ENCODE results near the gene GNA14. TPM values are rescaled to one million over a fixed set of nuclear protein-coding genes. Genes with fewer than 3 reads are reported as not detected.

GNA14 gene
- total RNA-seq, 2 experiments from 2014 or later: not detected

DNA sequence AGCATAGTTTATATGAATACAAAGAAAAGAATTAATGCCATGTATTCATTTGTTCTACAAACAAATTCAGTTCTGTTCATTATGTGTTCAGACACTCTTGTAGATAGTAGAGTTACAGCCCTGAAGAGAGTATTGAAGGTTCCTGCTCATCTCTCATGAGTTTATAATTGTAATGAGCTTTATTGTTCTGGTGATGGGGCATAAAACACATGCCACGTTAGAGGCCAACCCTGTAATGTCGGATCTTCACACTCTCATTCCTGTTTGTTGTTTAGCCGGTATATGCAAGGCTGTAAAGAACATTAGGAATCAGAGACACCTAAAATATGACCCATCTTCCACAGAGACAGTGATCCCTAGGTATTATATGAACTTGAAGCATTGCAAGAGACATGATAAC lies 256.3 kb downstream of the GNA14 start:
- Mint-ChIP-seq H3K4me3 (no peak overlapping the region), H3K27me3 (no peaks in the 10 kb centered on the region), H3K27ac (no peak overlapping the region), H3K4me1 (ENCODE audit: low read depth) (no peaks in the 10 kb centered on the region), H3K9me3 (no peaks in the 10 kb centered on the region), H3K36me3 (ENCODE audit: low read depth) (peaks cover 11% of the 10 kb centered on the region)
- ChIA-PET POLR2A (no interaction called here), CTCF (no interaction called here)
- intact Hi-C loops (cut with DNase I, micrococcal nuclease): no loop called here
- Histone ChIP-seq H3K4me3 (ENCODE audit: low read length) (no peak overlapping the region), H3K4me1 (ENCODE audit: insufficient read depth, low read length) (no peaks in the 10 kb centered on the region), H3K27ac (ENCODE audit: low read depth in 1 of 2, low read length in 2 of 2) (no peak overlapping the region), H3K36me3 (ENCODE audit: insufficient read depth, low read length) (no peaks in the 10 kb centered on the region), H3K9me3 (ENCODE audit: control insufficient read depth in 1 of 2, insufficient read depth in 1 of 2, low read length in 2 of 2) (no peaks in the 10 kb centered on the region), H3K27me3 (ENCODE audit: control insufficient read depth in 1 of 2, insufficient read depth in 2 of 2, low read length in 2 of 2) (no peaks in the 10 kb centered on the region)
- ATAC-seq (ENCODE audit: poor library complexity): no peak
- TF ChIP-seq, protein P1, sequence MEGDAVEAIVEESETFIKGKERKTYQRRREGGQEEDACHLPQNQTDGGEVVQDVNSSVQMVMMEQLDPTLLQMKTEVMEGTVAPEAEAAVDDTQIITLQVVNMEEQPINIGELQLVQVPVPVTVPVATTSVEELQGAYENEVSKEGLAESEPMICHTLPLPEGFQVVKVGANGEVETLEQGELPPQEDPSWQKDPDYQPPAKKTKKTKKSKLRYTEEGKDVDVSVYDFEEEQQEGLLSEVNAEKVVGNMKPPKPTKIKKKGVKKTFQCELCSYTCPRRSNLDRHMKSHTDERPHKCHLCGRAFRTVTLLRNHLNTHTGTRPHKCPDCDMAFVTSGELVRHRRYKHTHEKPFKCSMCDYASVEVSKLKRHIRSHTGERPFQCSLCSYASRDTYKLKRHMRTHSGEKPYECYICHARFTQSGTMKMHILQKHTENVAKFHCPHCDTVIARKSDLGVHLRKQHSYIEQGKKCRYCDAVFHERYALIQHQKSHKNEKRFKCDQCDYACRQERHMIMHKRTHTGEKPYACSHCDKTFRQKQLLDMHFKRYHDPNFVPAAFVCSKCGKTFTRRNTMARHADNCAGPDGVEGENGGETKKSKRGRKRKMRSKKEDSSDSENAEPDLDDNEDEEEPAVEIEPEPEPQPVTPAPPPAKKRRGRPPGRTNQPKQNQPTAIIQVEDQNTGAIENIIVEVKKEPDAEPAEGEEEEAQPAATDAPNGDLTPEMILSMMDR (IDR thresholded peaks at IDR 0.05): no peak
- DNase-seq: no peak

DNA sequence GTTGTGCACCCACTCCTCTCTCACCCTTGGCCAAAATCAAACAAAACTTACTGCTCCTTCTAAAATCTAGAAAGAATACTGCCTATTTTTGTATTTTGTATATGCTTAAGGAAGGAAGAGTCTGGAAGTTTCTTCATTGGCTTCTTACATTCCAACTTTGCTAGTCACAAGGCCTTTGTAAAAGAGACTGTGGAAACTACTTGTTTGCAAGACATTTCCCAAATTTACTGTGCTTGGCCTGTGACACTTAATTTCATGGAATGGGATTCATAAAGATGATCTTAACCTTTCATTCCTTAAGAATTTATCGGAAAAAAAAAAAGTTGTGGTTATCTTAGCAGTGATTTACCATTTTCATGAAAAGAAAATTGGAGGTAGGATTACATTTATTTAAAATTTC lies 261.9 kb downstream of the GNA14 start:
- DNase-seq: no peak
- Histone ChIP-seq H3K27me3 (ENCODE audit: control insufficient read depth in 1 of 2, insufficient read depth in 2 of 2, low read length in 2 of 2) (no peaks in the 10 kb centered on the region), H3K4me3 (ENCODE audit: low read length) (no peak overlapping the region), H3K27ac (ENCODE audit: low read depth in 1 of 2, low read length in 2 of 2) (no peak overlapping the region), H3K4me1 (ENCODE audit: insufficient read depth, low read length) (no peaks in the 10 kb centered on the region), H3K9me3 (ENCODE audit: control insufficient read depth in 1 of 2, insufficient read depth in 1 of 2, low read length in 2 of 2) (no peaks in the 10 kb centered on the region), H3K36me3 (ENCODE audit: insufficient read depth, low read length) (peaks cover 5% of the 10 kb centered on the region)
- intact Hi-C loops (cut with DNase I, micrococcal nuclease): loop anchor here in 1 of 2 experiments (10.0 kb wide), 1 partner anchor 61 kb away; no protein-coding TSS in a partner anchor
- Mint-ChIP-seq H3K9me3 (no peaks in the 10 kb centered on the region), H3K4me1 (ENCODE audit: low read depth) (no peaks in the 10 kb centered on the region), H3K36me3 (ENCODE audit: low read depth) (peaks cover 32% of the 10 kb centered on the region), H3K27me3 (no peaks in the 10 kb centered on the region), H3K27ac (no peak overlapping the region), H3K4me3 (no peak overlapping the region)
- ATAC-seq (ENCODE audit: poor library complexity): no peak
- ChIA-PET CTCF (no interaction called here), POLR2A (no interaction called here)
- TF ChIP-seq, protein P1 (IDR thresholded peaks at IDR 0.05): no peak

DNA sequence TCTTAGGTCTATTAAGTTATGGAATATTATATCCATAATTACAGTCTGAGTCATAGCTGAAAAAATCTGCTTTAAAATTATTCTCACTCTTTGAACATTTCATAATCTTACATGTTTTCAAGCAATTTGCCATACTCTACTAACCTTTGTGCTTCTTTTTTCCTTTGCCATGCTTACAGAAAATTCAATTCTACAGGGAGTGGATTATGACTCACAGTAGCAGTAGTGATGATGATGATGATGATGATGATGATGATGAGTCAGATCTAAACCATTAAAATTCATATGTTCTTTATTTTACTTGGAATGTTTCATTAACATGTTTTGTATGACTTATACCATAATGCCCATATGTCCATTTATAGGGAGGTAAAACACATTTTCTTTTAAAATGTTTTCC lies 263.7 kb downstream of the GNA14 start:
- Mint-ChIP-seq H3K9me3 (no peaks in the 10 kb centered on the region), H3K27ac (no peak overlapping the region), H3K36me3 (ENCODE audit: low read depth) (peaks cover 29% of the 10 kb centered on the region), H3K27me3 (no peaks in the 10 kb centered on the region), H3K4me3 (no peak overlapping the region), H3K4me1 (ENCODE audit: low read depth) (no peaks in the 10 kb centered on the region)
- H3K27me3 ChIP-seq (ENCODE audit: control insufficient read depth in 1 of 2, insufficient read depth in 2 of 2, low read length in 2 of 2): no peaks in the 10 kb centered on the region
- no peak for ATAC-seq (ENCODE audit: poor library complexity)
- intact Hi-C loops (cut with DNase I, micrococcal nuclease): loop anchor here in 1 of 2 experiments (10.0 kb wide), 1 partner anchor 60 kb away; no protein-coding TSS in a partner anchor
- no peaks in the 10 kb centered on the region for H3K9me3 ChIP-seq (ENCODE audit: control insufficient read depth in 1 of 2, insufficient read depth in 1 of 2, low read length in 2 of 2)
- no peak overlapping the region for H3K4me3 ChIP-seq (ENCODE audit: low read length)
- CTCF ChIA-PET: no interaction called here
- no peaks in the 10 kb centered on the region for H3K4me1 ChIP-seq (ENCODE audit: insufficient read depth, low read length)
- H3K27ac ChIP-seq (ENCODE audit: low read depth in 1 of 2, low read length in 2 of 2): no peak overlapping the region
- DNase-seq: no peak
- POLR2A ChIA-PET: no interaction called here
- H3K36me3 ChIP-seq (ENCODE audit: insufficient read depth, low read length): peaks cover 10% of the 10 kb centered on the region
- TF ChIP-seq, protein P1 (IDR thresholded peaks at IDR 0.05): no peak

Measured in CD4-positive, alpha-beta T cell (primary cell).